CD4-positive, alpha-beta T cell (primary cell): ENCODE results near the gene THBD. TPM values are rescaled to one million over a fixed set of nuclear protein-coding genes. Genes with fewer than 3 reads are reported as not detected.

Experiments
- ATAC-seq: fragments of 200-7000 bp; cut with Tn5 transposase; one replicate; pipeline ENCODE4 v1.10.0; 2022; ENCODE audit warnings: mild to moderate bottlenecking; ENCODE audit not compliant: poor library complexity
- CTCF ChIA-PET: fragments of 350-600 bp; sonication (Branson Sonifier 250); formaldehyde crosslinking; loops from one replicate; lab custom pipeline; 2021; ENCODE audit warnings: antibody characterized with exemption, inconsistent platforms; lab: Charles Lee
- POLR2A ChIA-PET: fragments of 350-600 bp; sonication (Branson Sonifier 250); formaldehyde crosslinking; loops from one replicate; lab custom pipeline; 2021; ENCODE audit warnings: antibody characterized with exemption, inconsistent platforms; lab: Charles Lee
- DNase-seq, 14 experiments: peaks; one replicate each; pipeline ENCODE4 v3.0.0-alpha.2; 2013 to 2020; ENCODE audit warnings: mixed read lengths in 2 of 14
- H3K27ac ChIP-seq, 2 donors: one replicate each; pipeline versions ENCODE4 v1.5.1 to v1.7.0; 2013; ENCODE audit warnings: low read length in 2 of 2, low read depth in 1 of 2, mild to moderate bottlenecking in 1 of 2
- H3K27me3 ChIP-seq, 2 experiments: 1 replicate in 1 of 2; 2 replicates in 1 of 2; pipeline versions ENCODE4 v1.6.1 to v1.7.0; 2013; ENCODE audit warnings: low read length in 2 of 2, control low read depth in 1 of 2, mild to moderate bottlenecking in 1 of 2, moderate library complexity in 1 of 2; ENCODE audit not compliant: insufficient read depth in 2 of 2, control insufficient read depth in 1 of 2
- H3K36me3 ChIP-seq: one replicate; pipeline ENCODE4 v1.6.1; 2013; ENCODE audit warnings: low read length, control low read depth; ENCODE audit not compliant: insufficient read depth
- H3K4me1 ChIP-seq: one replicate; pipeline ENCODE4 v1.6.1; 2013; ENCODE audit warnings: low read length, control low read depth; ENCODE audit not compliant: insufficient read depth
- H3K4me3 ChIP-seq: one replicate; pipeline ENCODE4 v1.5.1; 2013; ENCODE audit warnings: mild to moderate bottlenecking, low read length, moderate library complexity
- H3K9me3 ChIP-seq, 2 experiments: 1 replicate in 1 of 2; 2 replicates in 1 of 2; pipeline versions ENCODE4 v1.6.1 to v1.7.0; 2013; ENCODE audit warnings: low read length in 2 of 2, mild to moderate bottlenecking in 2 of 2, control low read depth in 1 of 2, moderate library complexity in 1 of 2; ENCODE audit not compliant: control insufficient read depth in 1 of 2, insufficient read depth in 1 of 2
- H3K27ac Mint-ChIP-seq: one replicate; pipeline ENCODE4 v1.8.0; 2020; ENCODE audit warnings: mixed read lengths
- H3K27me3 Mint-ChIP-seq: one replicate; pipeline ENCODE4 v1.8.0; 2021; ENCODE audit warnings: mixed read lengths
- H3K36me3 Mint-ChIP-seq: one replicate; pipeline ENCODE4 v1.8.0; 2021; ENCODE audit warnings: low read depth, mixed read lengths
- H3K4me1 Mint-ChIP-seq: one replicate; pipeline ENCODE4 v1.8.0; 2021; ENCODE audit warnings: low read depth, mixed read lengths
- H3K4me3 Mint-ChIP-seq: one replicate; pipeline ENCODE4 v1.8.0; 2020; ENCODE audit warnings: mild to moderate bottlenecking, mixed read lengths
- H3K9me3 Mint-ChIP-seq: one replicate; pipeline ENCODE4 v1.8.0; 2020; ENCODE audit warnings: mixed read lengths
- CTCF ChIP-seq: fragments of 200-600 bp; IDR thresholded peaks from one replicate; pipeline ENCODE4 v1.8.0; 2022; ENCODE audit warnings: antibody characterized with exemption, mild to moderate bottlenecking
- intact Hi-C, 2 experiments: fragments of 100-400 bp; cut with DNase I in 1 of 2; cut with micrococcal nuclease in 1 of 2; formaldehyde crosslinking; loops; one replicate each; pipeline versions ENCODE4 v1.15.1 to v1.9.0; 2023 to 2025; cut with DNase I, micrococcal nuclease
- total RNA-seq, 174 experiments: library from RNA in 2 of 174; stranded (reverse) in 2 of 174; gene quantifications; one replicate each; pipeline ENCODE4 v1.2.3 and lab custom pipeline; 2021 to 2026

THBD gene
- total RNA-seq, 2 experiments from 2014 or later = 2.2 to 2.4 TPM

GRCh38 chr20:23003077-23003635, 46.3 kb downstream of the THBD start:
- no peaks in the 10 kb centered on the region for H3K4me1 ChIP-seq
- CTCF ChIA-PET = no interaction called here
- no peaks in the 10 kb centered on the region for H3K27me3 Mint-ChIP-seq

GRCh38 chr20:23002276-23002675, 47.2 kb downstream of the THBD start:
- no peaks in the 10 kb centered on the region for H3K4me1 Mint-ChIP-seq
- Histone ChIP-seq H3K4me1 (no peaks in the 10 kb centered on the region), H3K4me3 (no peak overlapping the region), H3K27ac (no peak overlapping the region), H3K9me3 (no peaks in the 10 kb centered on the region), H3K36me3 (no peaks in the 10 kb centered on the region), H3K27me3 (no peaks in the 10 kb centered on the region)
- intact Hi-C loops = no loop called here
- H3K27me3 Mint-ChIP-seq = no peaks in the 10 kb centered on the region
- no peaks in the 10 kb centered on the region for H3K36me3 Mint-ChIP-seq
- CTCF ChIA-PET = no interaction called here
- no peak overlapping the region for H3K27ac Mint-ChIP-seq
- no peak overlapping the region for H3K4me3 Mint-ChIP-seq
- DNase-seq (peak in 1 of 14 experiments; percentile 23), ATAC-seq (no peak)
- POLR2A ChIA-PET = no interaction called here
- H3K9me3 Mint-ChIP-seq = no peaks in the 10 kb centered on the region
- no peak for TF ChIP-seq CTCF

More at GRCh38 chr20:23003077-23003635, 46.3 kb downstream of the THBD start:
- POLR2A ChIA-PET = no interaction called here
- Mint-ChIP-seq H3K9me3 (no peaks in the 10 kb centered on the region), H3K27ac (no peak overlapping the region), H3K36me3 (no peaks in the 10 kb centered on the region), H3K4me1 (no peaks in the 10 kb centered on the region), H3K4me3 (no peak overlapping the region)
- no peak for TF ChIP-seq CTCF
- intact Hi-C loops = no loop called here
- Histone ChIP-seq H3K4me3 (no peak overlapping the region), H3K27ac (no peak overlapping the region), H3K36me3 (no peaks in the 10 kb centered on the region), H3K9me3 (no peaks in the 10 kb centered on the region), H3K27me3 (no peaks in the 10 kb centered on the region)
- ATAC-seq (no peak), DNase-seq (no peak)

- Mint-ChIP-seq H3K4me1 (no peaks in the 10 kb centered on the region), H3K27me3 (no peaks in the 10 kb centered on the region), H3K4me3 (no peak overlapping the region), H3K27ac (no peak overlapping the region), H3K9me3 (no peaks in the 10 kb centered on the region), H3K36me3 (no peaks in the 10 kb centered on the region)
- ChIA-PET CTCF (no interaction called here), POLR2A (no interaction called here)
- Histone ChIP-seq H3K4me1 (no peaks in the 10 kb centered on the region), H3K36me3 (no peaks in the 10 kb centered on the region), H3K4me3 (no peak overlapping the region), H3K27ac (no peak overlapping the region), H3K9me3 (no peaks in the 10 kb centered on the region), H3K27me3 (no peaks in the 10 kb centered on the region)
- intact Hi-C loops = no loop called here
- ATAC-seq = no peak
- DNase-seq = no peak
- TF ChIP-seq CTCF = no peak
Measured at GRCh38 chr20:23000232-23000947, 49.1 kb downstream of the THBD start.
